A673 (cell line): Measurements from ENCODE around the gene EPS15.

Experiments
- EZH2 ChIP-seq: fragments of 200-600 bp; sonication (generic); IDR thresholded peaks from 2 replicates; pipeline ENCODE4 v1.6.1; 2017; ENCODE audit warnings: borderline replicate concordance, low read depth, mild to moderate bottlenecking, mixed read lengths, antibody characterized with exemption, low read length; ENCODE audit not compliant: poor library complexity, severe bottlenecking
- TF ChIP-seq, protein P1 (sequence below): fragments of 300-800, 200-600 bp; sonication (generic); conservative IDR thresholded peaks from 2 replicates; pipeline ENCODE4 v1.5.1; 2017; ENCODE audit warnings: low read depth, mild to moderate bottlenecking, antibody characterized with exemption, low read length, moderate library complexity, mixed read lengths

GRCh38 chr1:51542158-51542953 lies 23.3 kb upstream of the EPS15 start:
- TF ChIP-seq, protein P1, sequence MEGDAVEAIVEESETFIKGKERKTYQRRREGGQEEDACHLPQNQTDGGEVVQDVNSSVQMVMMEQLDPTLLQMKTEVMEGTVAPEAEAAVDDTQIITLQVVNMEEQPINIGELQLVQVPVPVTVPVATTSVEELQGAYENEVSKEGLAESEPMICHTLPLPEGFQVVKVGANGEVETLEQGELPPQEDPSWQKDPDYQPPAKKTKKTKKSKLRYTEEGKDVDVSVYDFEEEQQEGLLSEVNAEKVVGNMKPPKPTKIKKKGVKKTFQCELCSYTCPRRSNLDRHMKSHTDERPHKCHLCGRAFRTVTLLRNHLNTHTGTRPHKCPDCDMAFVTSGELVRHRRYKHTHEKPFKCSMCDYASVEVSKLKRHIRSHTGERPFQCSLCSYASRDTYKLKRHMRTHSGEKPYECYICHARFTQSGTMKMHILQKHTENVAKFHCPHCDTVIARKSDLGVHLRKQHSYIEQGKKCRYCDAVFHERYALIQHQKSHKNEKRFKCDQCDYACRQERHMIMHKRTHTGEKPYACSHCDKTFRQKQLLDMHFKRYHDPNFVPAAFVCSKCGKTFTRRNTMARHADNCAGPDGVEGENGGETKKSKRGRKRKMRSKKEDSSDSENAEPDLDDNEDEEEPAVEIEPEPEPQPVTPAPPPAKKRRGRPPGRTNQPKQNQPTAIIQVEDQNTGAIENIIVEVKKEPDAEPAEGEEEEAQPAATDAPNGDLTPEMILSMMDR = no peak
- no peak for TF ChIP-seq EZH2
